ENCODE results near the gene BACH2.
"Not testable (repeated sequence)": the region's sequence is repeated elsewhere in the genome, so short reads cannot be mapped to it uniquely, and the experiment has no call there.

BACH2 gene

GRCh38 chr6:90118069-90118468 is 178.6 kb downstream of the BACH2 start:
- Histone ChIP-seq H4K20me1 (ENCODE audit: low read depth, low read length) (no peaks in the 10 kb centered on the region), H3K9me2 (replicated peaks; ENCODE audit: insufficient read depth, low read length) (no peaks in the 10 kb centered on the region), H3K36me3 (ENCODE audit: low read length) (0 out of 2 replicates have a peak, but pooled peaks cover 8% of the 10 kb centered on the region), H3K79me2 (ENCODE audit: insufficient read depth, low read length) (no peaks in the 10 kb centered on the region), H3K9ac (ENCODE audit: low read length) (no peak overlapping the region), H3K27ac (ENCODE audit: low read depth, low read length) (no peak overlapping the region), H3K4me3 (ENCODE audit: insufficient read depth, low read length, poor library complexity, severe bottlenecking) (no peak overlapping the region), H3K27me3 (ENCODE audit: low read length) (no peaks in the 10 kb centered on the region), H3K9me3 (ENCODE audit: insufficient read depth, low read length) (0 out of 2 replicates have a peak, but pooled peaks cover 5% of the 10 kb centered on the region), H3K4me2 (ENCODE audit: low read depth, low read length, poor library complexity, severe bottlenecking) (no peak overlapping the region), H2AFZ (ENCODE audit: low read depth, low read length, severe bottlenecking) (no peak overlapping the region), H3F3A (ENCODE audit: insufficient read depth) (no peaks in the 10 kb centered on the region)
- no peak for TF ChIP-seq EZH2phosphoT487 (conservative IDR thresholded peaks at IDR 0.05; ENCODE audit: low read length)
- TF ChIP-seq CTCF (IDR thresholded peaks at IDR 0.05; ENCODE audit: insufficient read depth, low read length, poor library complexity, severe bottlenecking) = no peak

- H3K9ac ChIP-seq (ENCODE audit: low read length); H3K9me3 ChIP-seq (ENCODE audit: insufficient read depth, low read length); H3K27me3 ChIP-seq (ENCODE audit: low read length); H4K20me1 ChIP-seq (ENCODE audit: low read depth, low read length); H3K36me3 ChIP-seq (ENCODE audit: low read length); H3F3A ChIP-seq (ENCODE audit: insufficient read depth); H2AFZ ChIP-seq (ENCODE audit: low read depth, low read length, severe bottlenecking); H3K27ac ChIP-seq (ENCODE audit: low read depth, low read length); H3K9me2 ChIP-seq (replicated peaks; ENCODE audit: insufficient read depth, low read length); H3K79me2 ChIP-seq (ENCODE audit: insufficient read depth, low read length); H3K4me2 ChIP-seq (ENCODE audit: low read depth, low read length, poor library complexity, severe bottlenecking); H3K4me3 ChIP-seq (ENCODE audit: insufficient read depth, low read length, poor library complexity, severe bottlenecking): not testable (repeated sequence)
Observed at GRCh38 chr6:90116126-90116525, 180.5 kb downstream of the BACH2 start.

- 0 out of 2 replicates have a peak, but pooled peaks cover 5% of the 10 kb centered on the region for H3K9me3 ChIP-seq (ENCODE audit: insufficient read depth, low read length)
- H2AFZ ChIP-seq (ENCODE audit: low read depth, low read length, severe bottlenecking) = no peak overlapping the region
- no peak overlapping the region for H3K4me2 ChIP-seq (ENCODE audit: low read depth, low read length, poor library complexity, severe bottlenecking)
- H3K27ac ChIP-seq (ENCODE audit: low read depth, low read length) = no peak overlapping the region
- H3K79me2 ChIP-seq (ENCODE audit: insufficient read depth, low read length) = no peaks in the 10 kb centered on the region
- H3K27me3 ChIP-seq (ENCODE audit: low read length) = no peaks in the 10 kb centered on the region
- H3K9me2 ChIP-seq (replicated peaks; ENCODE audit: insufficient read depth, low read length) = no peaks in the 10 kb centered on the region
- TF ChIP-seq EZH2phosphoT487 (conservative IDR thresholded peaks at IDR 0.05; ENCODE audit: low read length) (no peak), CTCF (IDR thresholded peaks at IDR 0.05; ENCODE audit: insufficient read depth, low read length, poor library complexity, severe bottlenecking) (no peak)
- no peak overlapping the region for H3K9ac ChIP-seq (ENCODE audit: low read length)
- H3K4me3 ChIP-seq (ENCODE audit: insufficient read depth, low read length, poor library complexity, severe bottlenecking) = no peak overlapping the region
- 0 out of 2 replicates have a peak, but pooled peaks cover 5% of the 10 kb centered on the region for H3K36me3 ChIP-seq (ENCODE audit: low read length)
- no peaks in the 10 kb centered on the region for H3F3A ChIP-seq (ENCODE audit: insufficient read depth)
- H4K20me1 ChIP-seq (ENCODE audit: low read depth, low read length) = no peaks in the 10 kb centered on the region
Observed at GRCh38 chr6:90113389-90113788, 183.3 kb downstream of the BACH2 start.

GRCh38 chr6:90111387-90111786 is 185.3 kb downstream of the BACH2 start:
- H3K4me2 ChIP-seq (ENCODE audit: low read depth, low read length, poor library complexity, severe bottlenecking) = no peak overlapping the region
- 0 out of 2 replicates have a peak, but pooled peaks cover 5% of the 10 kb centered on the region for H3K36me3 ChIP-seq (ENCODE audit: low read length)
- H3K27me3 ChIP-seq (ENCODE audit: low read length) = no peaks in the 10 kb centered on the region
- no peaks in the 10 kb centered on the region for H3K9me2 ChIP-seq (replicated peaks; ENCODE audit: insufficient read depth, low read length)
- no peaks in the 10 kb centered on the region for H4K20me1 ChIP-seq (ENCODE audit: low read depth, low read length)
- H3K9ac ChIP-seq (ENCODE audit: low read length) = no peak overlapping the region
- no peak overlapping the region for H3K4me3 ChIP-seq (ENCODE audit: insufficient read depth, low read length, poor library complexity, severe bottlenecking)
- no peak overlapping the region for H3K27ac ChIP-seq (ENCODE audit: low read depth, low read length)
- TF ChIP-seq EZH2phosphoT487 (conservative IDR thresholded peaks at IDR 0.05; ENCODE audit: low read length) (no peak), CTCF (IDR thresholded peaks at IDR 0.05; ENCODE audit: insufficient read depth, low read length, poor library complexity, severe bottlenecking) (no peak)
- H3K9me3 ChIP-seq (ENCODE audit: insufficient read depth, low read length) = 0 out of 2 replicates have a peak, but pooled peaks cover 5% of the 10 kb centered on the region
- no peaks in the 10 kb centered on the region for H3K79me2 ChIP-seq (ENCODE audit: insufficient read depth, low read length)
- no peaks in the 10 kb centered on the region for H3F3A ChIP-seq (ENCODE audit: insufficient read depth)
- no peak overlapping the region for H2AFZ ChIP-seq (ENCODE audit: low read depth, low read length, severe bottlenecking)
